NCI-H226 (cell line): ENCODE measurements around the gene PLA2G2C.
"Not testable (repeated sequence)": the region's sequence is repeated elsewhere in the genome, so short reads cannot be mapped to it uniquely, and the experiment has no call there.

ENCODE experiments used
- DNase-seq: peaks from one replicate; pipeline ENCODE4 v3.0.0-alpha.2; 2015

Gene PLA2G2C

GRCh38 chr1:20150969-20151368, 35.3 kb downstream of the PLA2G2C start:
- no peak for DNase-seq

GRCh38 chr1:20150326-20150705, 36.0 kb downstream of the PLA2G2C start:
- DNase-seq = no peak

DNA sequence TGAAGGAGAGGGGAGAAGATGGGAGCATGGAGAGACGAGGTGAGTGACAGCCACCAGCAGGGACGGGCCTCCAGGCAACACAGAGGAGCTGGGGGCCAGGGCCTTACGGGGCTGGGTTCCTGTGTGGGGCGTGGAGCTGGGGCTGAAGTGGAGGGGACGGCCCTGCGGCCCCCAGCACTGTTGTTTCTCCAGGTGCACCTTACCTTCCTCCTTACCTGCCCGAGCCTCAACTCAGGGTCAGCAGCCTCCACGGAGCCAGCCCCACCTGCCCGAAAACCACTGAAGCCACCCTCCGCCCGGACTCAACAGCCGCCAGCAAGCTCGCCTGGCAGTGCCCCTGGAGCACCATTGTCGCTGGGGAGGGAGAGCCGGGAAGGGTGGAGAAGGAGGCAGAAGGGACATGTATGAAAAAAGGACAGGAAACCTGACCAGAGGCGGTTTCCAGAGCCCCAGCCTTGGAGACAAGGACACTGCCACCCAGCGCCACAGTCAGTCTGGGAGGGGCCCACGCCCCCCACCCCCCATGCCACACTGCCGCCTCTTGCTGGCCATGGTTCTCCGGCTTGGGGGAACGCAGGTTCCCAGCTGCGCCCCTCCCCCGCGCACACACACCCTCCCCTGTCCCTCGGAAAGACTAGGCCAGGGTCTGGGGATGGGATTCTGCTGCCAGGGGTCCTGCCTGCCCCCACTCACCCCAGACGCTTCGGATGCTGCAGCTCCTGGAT, 36.6 kb downstream of the PLA2G2C start:
- no peak for DNase-seq

DNA sequence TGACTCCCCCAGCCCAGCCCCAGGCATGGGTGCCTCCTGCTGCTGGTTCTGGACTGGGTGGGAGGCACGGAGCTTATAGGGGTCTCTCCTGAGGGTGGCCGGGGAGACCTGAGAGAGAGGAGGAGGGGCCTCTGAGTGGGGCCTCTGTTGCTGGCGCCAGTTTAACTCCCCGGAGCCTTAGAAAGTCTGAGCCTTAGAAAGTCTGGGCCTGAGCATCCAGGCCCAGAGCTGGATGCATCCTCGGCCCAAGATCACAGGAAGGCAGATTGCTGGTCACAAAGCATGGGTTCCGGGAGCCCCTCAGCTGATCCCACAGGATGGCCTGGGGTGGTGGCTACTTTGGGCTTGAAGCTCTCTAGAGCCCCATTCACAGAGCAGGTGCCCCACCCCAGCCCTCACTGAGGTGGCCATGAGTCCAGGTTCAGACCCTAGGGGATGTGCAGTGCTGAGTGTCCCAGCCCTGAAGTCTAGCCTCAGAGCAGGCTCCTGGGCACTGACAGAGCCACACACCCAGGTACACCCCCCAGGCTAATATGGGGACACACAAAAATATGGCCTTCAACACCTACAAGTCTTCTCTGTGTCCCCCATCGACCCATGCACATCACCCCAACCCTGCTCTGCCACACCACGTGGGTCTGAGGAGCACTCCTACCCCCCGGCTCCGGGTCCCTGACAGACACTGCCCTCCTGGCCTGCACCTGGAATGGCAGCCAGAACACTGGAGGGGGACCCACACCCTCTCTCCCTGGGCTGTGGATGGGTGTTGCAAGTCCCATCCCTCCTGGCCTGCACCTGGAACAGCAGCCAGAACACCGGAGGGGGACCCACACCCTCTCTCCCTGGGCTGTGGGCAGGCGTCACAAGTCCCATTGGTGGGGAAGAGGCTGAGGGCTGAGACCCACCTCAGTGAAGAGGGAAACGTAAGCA, 37.5 kb downstream of the PLA2G2C start:
- no peak for DNase-seq

DNA sequence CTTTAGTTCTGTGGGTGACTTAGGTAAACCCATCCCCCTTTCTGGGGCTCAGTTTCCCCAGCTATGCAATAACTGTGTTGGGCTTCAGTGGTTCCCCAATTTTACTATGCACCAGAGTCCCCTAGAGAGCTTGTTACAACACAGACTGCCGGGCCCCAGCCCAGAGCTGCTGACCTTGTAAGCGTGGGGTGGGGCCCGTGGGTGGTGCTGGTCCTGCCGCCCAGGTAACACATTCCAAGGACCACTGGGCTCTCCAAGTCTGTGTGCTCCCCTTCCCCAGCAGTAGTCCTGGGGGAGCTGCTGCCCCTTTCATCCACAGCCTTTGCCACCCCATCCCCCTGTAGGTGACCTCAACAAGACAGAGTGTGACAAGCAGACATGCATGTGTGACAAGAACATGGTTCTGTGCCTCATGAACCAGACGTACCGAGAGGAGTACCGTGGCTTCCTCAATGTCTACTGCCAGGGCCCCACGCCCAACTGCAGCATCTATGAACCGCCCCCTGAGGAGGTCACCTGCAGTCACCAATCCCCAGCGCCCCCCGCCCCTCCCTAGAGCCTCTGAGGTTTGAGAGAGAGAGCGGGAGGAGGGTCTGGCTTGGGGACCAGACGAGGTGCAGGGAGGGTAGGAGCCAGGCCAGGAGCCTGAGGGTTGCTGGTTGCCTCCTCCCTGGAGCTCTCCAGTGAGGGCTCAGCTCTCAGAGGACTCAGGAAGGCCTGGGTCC, 38.3 kb downstream of the PLA2G2C start:
- no peak for DNase-seq

DNA sequence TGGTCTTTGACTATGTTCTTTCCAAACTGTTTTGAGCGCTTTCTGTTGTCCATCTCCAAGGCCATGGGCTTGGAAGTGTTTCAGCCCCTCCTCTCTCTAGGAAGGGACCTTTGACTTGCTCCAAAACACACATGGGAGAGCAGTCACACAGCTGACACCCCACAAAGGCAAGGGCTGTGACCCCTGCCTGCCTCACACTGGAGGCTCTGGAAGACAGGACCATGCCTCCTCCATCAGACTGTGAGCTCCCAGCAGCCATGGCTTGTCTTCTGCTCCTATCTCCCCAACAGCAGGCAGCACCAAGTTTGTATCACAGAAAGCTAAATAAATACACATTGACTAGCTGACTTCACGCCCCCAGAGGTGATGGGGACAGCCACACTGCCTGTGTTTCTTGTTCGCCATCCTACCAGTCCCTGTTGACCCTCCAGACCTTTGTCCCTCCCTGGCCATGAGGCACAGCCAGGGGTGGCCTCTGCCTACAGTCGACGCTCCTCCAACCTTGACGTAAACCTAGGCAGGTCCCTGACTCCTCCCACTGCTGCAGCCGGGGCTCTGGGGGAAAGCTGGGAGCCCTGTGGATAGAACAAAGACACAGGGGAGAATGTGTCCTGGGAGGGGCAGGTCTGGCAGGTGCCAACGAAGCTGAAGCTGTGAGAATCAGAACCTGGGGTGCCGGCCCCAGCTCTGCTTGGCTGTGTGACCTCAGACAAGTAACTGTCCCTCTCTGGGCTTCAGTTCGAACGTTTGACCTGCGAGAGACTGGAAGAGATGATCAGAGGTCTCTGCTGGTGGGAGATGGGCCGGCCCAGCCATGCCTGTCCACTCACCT, 42.4 kb downstream of the PLA2G2C start:
- no peak for DNase-seq

GRCh38 chr1:20143318-20143717, 43.0 kb downstream of the PLA2G2C start:
- no peak for DNase-seq

DNA sequence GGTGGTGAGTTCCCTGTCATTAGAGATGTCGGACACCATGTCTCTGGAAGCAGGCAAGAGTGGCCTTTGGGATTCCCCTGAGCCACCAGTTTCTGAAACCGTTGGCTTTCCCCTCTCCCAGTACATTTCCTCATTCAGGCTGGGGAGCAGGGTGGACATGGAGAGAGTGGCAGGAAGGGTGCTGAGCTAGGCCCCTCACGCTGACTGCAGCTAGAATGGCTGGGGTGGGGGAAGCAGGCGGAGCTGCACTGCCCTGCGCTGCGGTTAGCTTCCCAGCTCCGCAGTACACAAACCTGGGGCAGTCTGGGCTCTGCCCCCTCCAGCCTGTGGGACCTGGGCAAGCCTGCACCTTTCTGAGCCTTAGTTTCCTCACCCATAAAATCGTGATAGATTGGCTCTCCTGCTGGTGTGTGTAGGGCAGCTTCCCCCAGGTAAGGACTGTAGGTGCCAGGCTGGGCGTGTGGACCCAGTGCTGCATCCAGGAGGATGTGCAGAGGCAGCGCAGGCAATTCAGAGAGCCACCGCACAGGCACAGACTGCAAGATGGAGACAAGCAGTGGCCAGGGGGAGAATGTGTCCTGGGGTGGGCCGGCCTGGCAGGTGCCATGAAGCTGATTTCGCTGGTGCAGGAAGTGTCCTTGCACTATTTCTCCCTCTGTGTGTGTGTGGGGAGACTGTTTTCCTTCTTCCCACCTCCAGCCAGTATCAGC, 44.2 kb downstream of the PLA2G2C start:
- no peak for DNase-seq

DNA sequence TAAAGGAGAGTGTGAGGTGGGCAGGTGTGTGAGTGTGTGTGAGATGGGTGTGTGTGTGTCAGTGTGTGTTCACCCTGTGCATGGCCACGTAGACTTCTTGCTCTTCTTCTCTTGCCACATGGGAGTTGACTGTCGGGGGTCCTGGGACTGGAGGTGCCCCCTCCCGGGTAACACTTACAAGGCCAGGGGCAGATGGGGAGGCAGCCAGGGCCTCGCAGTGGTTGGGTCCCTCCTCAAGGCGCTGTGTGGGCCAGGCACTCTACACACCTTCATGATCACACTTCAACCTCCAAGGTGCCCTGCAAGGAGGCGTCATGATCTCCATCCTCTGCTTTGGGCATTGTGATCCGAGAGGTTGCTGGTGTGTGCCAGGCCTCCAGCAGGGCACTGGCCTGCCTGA, 44.9 kb downstream of the PLA2G2C start:
- no peak for DNase-seq

- DNase-seq = no peak
Observed at GRCh38 chr1:20141001-20141400, 45.3 kb downstream of the PLA2G2C start.

DNA sequence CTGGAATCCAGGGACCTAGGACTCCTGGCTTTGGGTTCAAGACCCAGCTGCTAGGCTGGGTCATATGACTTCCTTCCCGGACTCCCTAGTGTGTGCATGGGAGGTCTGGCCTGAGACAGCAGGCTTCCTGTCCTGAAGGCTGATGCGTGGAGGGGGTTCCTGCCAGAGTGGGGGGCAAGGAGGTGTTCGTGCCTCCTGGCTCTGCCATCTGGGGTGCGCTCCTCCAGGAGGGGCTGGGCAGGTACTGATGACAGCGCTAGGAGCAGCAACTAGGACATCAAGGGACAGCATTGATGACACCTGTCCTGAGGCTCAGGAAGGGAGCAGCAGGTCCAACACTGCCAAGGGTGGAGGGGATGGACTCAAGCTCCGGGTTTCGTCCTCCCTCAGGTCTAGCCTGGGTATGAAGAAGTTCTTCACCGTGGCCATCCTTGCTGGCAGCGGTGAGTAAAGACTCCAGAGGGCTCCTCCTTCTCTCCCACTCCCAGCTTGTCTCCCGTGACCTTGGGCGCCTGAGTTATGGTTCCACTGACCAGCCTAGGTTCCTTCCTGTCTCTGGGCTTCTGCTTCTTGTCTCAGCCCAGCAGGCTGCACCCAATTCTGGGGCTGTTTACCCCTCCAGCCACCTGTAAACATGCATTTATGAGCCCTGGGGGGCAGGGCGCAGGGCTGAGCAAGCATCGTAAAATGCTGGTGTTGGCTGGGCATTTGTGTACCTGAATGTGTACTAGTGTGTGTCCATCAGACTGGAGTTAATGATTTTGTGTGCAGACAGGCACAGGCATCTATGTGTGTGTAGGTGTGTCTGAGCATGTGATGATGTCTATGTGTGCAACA, 46.3 kb downstream of the PLA2G2C start:
- DNase-seq = no peak

DNA sequence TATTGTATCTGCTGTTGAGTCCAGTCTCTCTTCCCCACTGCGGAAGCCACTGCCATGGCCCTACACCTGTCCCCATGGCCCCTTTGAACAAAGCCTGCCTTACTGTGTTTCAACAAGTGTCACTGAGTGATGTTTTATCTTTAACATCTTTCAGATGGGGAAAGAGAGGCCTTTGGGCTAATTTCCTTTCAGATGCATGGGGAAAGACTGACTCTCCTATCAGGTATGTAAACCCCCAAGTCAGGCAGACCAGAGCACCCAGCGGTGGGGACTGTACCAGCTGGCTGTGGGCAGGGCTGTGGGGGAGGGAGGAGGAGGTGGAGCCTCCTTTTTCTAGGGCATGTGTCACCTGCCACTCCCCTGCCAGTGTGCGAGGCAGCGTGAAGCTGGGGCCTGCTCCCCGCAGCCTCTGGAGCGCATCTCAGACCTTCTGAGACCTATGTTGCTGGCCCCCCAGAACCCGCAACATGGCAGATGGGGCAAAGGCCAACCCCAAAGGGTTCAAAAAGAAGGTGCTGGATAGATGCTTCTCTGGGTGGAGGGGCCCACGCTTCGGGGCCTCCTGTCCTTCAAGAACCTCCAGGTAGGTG, 47.3 kb downstream of the PLA2G2C start, which contains the start of gene PLA2G2F:
PLA2G2F (plus strand) TSS at position 363 of the 590 bp plus-strand sequence; CDS start at position 468, 105 bp downstream.
- DNase-seq = no peak

GRCh38 chr1:20138346-20138745, 48.0 kb downstream of the PLA2G2C start:
- DNase-seq = no peak

GRCh38 chr1:20137604-20138003, 48.7 kb downstream of the PLA2G2C start:
- DNase-seq = no peak

- no peak for DNase-seq
Observed at GRCh38 chr1:20137055-20137454, 49.3 kb downstream of the PLA2G2C start.

- no peak for DNase-seq
Observed at GRCh38 chr1:20136249-20136648, 50.1 kb downstream of the PLA2G2C start.

- DNase-seq = no peak
Observed at GRCh38 chr1:20134995-20135394, 51.3 kb downstream of the PLA2G2C start.

DNA sequence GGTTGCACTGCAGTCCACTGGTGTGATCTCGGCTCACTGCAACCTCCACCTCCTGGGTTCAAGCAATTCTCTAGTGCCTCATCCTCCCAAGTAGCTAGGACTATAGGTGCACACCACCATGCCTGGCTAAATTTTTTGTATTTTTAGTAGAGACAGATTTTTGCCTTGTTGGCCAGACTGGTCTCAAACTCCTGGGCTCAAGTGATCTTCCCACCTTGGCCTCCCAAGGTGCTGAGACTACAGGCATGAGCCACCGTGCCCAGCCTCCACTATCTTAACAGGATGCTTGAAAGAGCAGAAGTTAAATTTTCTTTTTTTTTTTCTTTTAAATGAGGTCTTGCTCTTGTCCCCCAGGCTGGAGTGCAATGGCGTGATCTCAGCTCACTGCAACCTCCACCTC, 55.8 kb downstream of the PLA2G2C start:
- not testable (repeated sequence) for DNase-seq

DNA sequence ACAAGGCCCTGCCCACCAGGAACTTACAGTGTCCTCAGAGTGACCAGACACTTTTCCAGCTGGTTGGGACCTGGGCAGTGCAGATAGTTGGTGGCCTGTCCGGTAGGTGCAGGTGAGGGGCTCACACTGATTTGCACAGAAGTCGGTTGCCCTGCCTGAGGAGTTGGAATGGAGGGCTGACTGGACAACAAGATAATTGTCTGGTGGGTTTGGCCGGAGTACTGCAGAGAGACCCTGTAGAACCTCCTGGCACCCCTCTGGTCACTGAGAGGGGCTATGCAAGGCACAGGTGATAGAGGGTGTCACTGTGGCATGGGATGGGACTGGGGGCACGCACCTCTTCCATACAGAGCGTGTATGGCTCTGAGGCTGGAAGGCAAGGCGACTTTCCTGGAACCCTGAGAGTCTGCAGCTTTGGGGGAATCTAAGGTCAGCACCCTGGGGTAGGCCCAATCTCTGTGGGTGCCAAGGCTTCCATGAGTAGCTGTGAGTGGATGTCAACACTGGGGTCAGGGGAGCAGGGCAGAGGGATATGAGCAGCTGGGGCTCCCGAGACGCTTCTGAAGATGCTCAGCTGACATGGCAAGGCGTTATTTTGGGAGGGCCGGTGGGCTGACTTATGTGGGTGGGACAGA, 59.4 kb downstream of the PLA2G2C start:
- DNase-seq = no peak
